ENCODE data around the gene PTH2R. TPM values are rescaled to one million over a fixed set of nuclear protein-coding genes. Genes with fewer than 3 reads are reported as not detected.

PTH2R gene
- total RNA-seq, 1 experiment from 2014 or later: 0.10 TPM

DNA sequence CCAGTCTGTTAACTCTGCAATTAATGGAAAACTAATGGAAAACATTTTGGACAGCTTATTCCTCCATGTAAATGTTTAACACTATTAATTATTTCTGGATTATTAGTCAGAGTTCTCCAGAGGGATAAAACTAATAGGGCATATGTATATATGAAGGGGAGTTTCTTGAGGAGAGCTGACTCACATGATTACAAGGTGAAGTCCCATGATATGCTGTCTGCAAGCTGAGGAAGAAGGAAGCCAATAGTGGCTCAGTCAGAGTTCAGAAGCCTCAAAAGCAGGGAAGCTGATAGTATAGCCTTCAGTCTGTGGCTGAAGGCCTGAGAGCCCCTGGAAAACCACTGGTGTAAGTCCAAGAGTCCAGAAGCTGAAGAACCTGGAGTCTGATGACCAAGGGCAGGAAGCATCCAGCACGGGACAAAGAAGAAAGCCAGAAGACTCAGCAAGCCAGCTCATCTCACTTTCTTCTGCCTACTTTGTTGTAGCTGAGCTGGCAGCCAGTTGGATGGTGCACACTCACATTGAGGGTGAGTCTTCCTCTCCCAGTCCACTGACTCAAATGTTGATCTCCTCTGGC, 136.0 kb downstream of the PTH2R start:
- Histone ChIP-seq H3K36me3 (ENCODE audit: control insufficient read depth, insufficient read depth, low read length) (no peaks in the 10 kb centered on the region), H3K9me3 (ENCODE audit: control insufficient read depth, insufficient read depth, low read depth, low read length) (no peaks in the 10 kb centered on the region), H3K4me1 (ENCODE audit: control insufficient read depth, insufficient read depth, low read length) (no peaks in the 10 kb centered on the region), H3K27ac (ENCODE audit: low read length) (no peak overlapping the region), H3K27me3 (ENCODE audit: control insufficient read depth, insufficient read depth, low read length) (no peaks in the 10 kb centered on the region; the same call in 1 of the 2 replicates), H3K4me3 (ENCODE audit: low read depth in 2 of 2, low read length in 2 of 2) (no peak overlapping the region)
- in situ Hi-C loops (cut with HindIII; ENCODE audit: low pct_unique_long_range_greater_than_20kb, low sequenced_read_pairs) (no loop called here), intact Hi-C loops (cut with micrococcal nuclease; ENCODE audit: unreplicated experiment) (no loop called here)
- BruUV-seq (replicated peaks): no TSS peak
- ChIA-PET POLR2A (no interaction called here), CTCF (no interaction called here)
- TF ChIP-seq TCF7L2 (IDR thresholded peaks at IDR 0.05; ENCODE audit: low read depth, low read length): no peak
- DNase-seq (ENCODE audit: low read depth, low spot score) (no peak), ATAC-seq (no peak)

Other genes starting within 250 kb of the PTH2R start
- not detected for gene CRYGA, start 243.2 kb upstream of the PTH2R start, total RNA-seq (2021; ENCODE audit: unreplicated experiment)
- not detected for gene C2orf80, start 216.8 kb upstream of the PTH2R start, total RNA-seq (2021; ENCODE audit: unreplicated experiment)
- 80.2 TPM for gene IDH1, start 151.7 kb upstream of the PTH2R start, total RNA-seq (2021; ENCODE audit: unreplicated experiment)
- gene PIKFYVE, start 140.5 kb upstream of the PTH2R start, total RNA-seq (2021; ENCODE audit: unreplicated experiment): 34.8 TPM

Measured in Panc1 (cell line).